GM18508 (cell line): Measurements from ENCODE around the gene GAS2L3.
"Not testable (repeated sequence)": the region's sequence is repeated elsewhere in the genome, so short reads cannot be mapped to it uniquely, and the experiment has no call there.

ENCODE experiments used
- ATAC-seq: cut with Tn5 transposase; IDR thresholded peaks from one replicate; pipeline ENCODE4 v1.9.1; 2021; ENCODE audit warnings: moderate number of reproducible peaks; ENCODE audit not compliant: insufficient read depth, unreplicated experiment

The GAS2L3 gene

GRCh38 chr12:100573292-100574186 is at the start of gene GAS2L3:
Gene GAS2L3, plus strand, starts transcription at chr12:100573684. Its CDS starts 21,221 bp downstream, at chr12:100594905.
- peak; percentile 58 for ATAC-seq

DNA sequence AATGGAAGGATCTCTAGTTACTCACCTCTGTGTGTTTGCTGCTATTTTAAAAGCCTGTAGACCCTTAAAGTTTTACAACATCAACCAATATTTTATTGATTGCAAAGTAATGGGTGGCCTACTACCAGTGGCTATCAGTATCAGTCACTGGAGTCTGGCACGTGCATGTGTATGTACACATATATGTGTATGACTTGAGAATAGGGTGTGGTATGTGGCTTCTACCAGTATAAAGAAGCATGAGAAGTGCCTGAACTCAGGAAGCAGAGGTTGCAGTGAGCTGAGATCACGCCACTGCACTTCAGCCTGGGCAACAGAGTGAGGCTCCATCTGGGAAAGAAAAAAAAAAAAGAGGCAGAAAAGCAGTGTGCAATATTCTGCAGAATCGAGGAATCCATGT is 45.5 kb upstream of the GAS2L3 start:
- ATAC-seq, result no peak

DNA sequence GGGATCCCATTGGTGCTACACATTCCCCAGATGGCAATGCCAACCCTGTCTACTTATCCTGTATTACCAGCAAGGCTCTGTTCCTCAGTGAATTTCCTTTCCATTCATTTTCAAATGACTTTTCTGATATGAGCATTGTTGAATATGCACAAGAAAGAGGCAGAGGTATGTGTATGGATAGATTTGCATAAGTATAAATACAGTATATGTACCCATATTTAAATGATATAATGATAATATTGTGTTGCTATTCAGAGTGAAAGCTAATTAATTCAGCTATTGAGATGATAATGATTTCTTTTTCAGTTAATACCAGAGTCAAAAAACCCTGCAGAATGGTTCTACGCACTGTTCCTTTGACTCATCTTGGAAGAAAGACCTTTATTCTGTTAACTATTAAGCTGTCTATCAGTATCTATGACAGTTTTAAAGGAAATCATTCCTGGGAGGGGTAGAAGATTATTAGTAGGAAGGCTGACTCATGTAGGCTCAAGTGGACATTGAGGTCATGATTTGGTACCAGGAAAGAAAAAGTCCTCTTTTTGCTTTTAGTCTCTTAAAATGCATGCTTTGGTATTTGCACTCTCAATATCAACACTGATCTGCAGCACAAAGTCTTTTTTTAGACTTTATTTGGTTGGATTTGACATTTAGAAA is 44.9 kb upstream of the GAS2L3 start:
- ATAC-seq, result no peak

- ATAC-seq, result no peak
Measured at GRCh38 chr12:100529756-100530350, 43.6 kb upstream of the GAS2L3 start.

GRCh38 chr12:100533376-100533775 is 40.1 kb upstream of the GAS2L3 start:
- no peak for ATAC-seq

GRCh38 chr12:100534625-100535227 is 38.8 kb upstream of the GAS2L3 start:
- no peak for ATAC-seq

GRCh38 chr12:100539202-100539601 is 34.3 kb upstream of the GAS2L3 start:
- no peak for ATAC-seq

DNA sequence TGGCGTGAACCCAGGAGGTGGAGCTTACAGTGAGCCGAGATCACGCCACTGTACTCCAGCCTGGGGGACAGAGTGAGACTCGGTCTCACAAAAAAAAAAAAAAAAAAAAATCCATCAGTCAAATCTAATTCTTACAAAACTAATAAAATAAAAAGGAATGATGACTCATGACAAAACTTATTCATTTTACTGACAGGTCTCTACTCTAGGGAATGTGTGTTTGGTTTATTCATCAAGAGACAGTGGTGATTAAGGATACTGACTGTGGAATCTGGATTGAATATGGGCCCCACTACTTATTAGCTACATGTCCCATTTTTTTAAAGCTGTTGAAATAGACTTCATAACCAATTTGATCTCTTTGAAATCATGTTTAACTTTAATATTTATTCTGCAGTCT is 29.3 kb upstream of the GAS2L3 start:
- ATAC-seq, result no peak

- ATAC-seq, result no peak
Measured at GRCh38 chr12:100545092-100545491, 28.4 kb upstream of the GAS2L3 start.

DNA sequence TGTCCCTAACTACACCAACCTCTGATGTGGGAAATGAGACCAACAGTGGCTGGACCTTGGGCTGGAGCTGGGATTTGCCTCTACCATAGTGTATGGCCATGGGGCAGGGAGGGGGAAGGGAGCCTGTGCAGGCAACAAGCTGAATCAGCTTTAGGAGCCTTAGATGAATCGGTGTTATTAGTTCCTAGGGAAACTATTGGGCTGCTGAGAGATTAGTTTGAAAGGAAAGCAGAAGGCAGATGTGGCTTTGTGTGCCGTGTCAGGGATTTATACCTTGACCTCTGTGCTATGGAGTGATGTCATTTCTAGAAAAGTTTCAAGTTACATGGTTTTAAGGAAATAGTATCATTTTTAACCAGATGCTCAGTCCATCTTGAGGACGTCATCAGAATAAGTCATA is 19.5 kb upstream of the GAS2L3 start:
- ATAC-seq, result no peak

DNA sequence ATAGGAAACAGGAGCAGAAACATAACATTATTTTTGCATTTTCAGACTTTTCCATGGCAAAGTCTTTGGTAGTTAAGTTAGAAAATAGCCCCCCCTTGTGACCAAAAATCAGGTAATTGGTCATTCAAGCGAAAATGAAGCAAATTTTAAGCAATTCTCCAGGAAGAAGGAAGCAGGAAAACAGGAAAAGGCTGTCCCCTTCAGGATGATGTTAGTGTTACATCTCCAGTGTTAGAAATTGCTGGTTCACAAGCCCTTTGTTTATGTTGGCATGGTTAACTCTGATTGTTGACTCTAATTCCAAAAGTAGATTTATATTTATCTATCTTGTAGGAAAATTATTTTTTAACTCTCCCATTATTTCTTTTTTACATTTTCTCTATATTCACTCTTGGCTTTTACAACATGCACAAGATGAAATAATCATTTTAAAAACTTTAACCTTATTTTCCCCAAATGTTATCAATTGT is 18.8 kb upstream of the GAS2L3 start:
- ATAC-seq, result no peak

DNA sequence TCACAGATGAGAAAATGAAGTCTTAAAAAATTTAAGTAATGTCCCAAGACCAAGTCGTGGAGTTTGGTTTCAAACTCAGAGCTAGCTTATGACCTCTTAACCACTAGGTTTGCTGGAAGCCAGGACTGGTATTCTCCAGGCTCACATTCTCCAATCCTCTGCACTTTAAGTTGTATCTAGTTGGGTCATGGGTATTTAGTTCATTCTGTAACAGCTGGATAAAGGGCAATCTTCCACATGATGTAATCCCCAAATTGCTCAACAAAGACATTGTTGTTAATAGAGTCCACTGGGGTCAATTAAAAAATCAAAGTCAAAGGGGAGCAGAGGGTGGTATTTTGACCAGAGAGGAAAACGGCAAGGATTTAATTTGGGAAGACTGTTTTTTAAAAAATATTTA is 17.8 kb upstream of the GAS2L3 start:
- no peak for ATAC-seq

- ATAC-seq, result no peak
Measured at GRCh38 chr12:100557357-100557756, 16.1 kb upstream of the GAS2L3 start.

- not testable (repeated sequence) for ATAC-seq
Measured at GRCh38 chr12:100559261-100559660, 14.2 kb upstream of the GAS2L3 start.

DNA sequence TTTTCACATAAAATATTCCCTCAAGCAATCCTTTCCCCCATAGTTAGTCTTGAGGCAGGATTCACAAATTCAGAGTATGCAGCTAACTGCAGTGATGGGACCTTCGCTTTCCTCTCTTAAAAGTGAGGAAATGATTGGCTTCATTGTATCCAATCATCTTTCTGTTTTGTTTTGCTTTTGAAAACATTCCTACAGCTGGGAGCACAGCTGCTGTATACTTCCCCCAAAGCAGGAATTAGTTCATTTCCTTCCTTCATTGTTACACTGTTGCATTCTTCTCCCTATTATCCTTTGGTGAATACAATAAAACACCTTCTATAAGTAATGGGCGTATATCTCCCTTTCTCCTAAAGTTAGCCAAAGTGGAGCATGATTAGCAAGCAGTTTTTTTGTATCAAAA is 9.4 kb upstream of the GAS2L3 start:
- no peak for ATAC-seq

- no peak for ATAC-seq
Measured at GRCh38 chr12:100564905-100565467, 8.5 kb upstream of the GAS2L3 start.

GRCh38 chr12:100565987-100566545 is 7.4 kb upstream of the GAS2L3 start:
- ATAC-seq, result no peak

DNA sequence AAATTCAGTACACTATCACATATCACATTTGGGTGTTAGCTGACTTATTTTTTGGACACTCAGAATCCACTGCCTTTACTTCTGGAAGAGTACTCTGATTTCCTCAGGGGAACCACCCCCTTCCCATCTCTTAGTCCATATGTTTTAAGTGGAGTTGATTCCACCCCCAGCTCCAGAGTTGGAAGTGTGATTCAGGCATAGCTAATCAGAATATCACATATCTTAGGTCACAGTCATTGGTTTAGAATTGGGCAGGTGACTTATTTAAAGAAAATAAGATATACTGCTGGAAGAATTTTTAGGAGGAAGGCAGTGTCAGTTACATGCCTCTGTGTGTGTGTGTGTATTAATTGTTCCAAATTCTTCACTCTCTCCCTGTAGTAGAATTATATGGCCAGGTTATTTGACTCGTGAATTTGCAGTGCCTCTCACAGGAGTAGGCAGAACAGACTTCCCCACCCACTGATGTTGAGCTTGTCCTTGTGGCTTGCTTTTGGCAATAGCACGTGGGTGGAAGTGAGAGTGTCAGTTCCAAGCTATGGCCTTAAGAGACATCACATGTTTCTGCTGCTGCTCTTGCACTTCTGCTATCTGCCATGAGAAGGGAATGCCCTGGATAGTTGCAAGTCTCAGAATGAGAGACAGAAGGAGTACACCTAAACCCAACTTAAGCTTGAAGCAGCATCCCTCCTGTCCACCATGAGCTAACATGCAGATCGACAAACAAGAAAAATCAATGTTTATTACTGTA is 6.4 kb upstream of the GAS2L3 start:
- peak; percentile 95 for ATAC-seq

- no peak for ATAC-seq
Measured at GRCh38 chr12:100567945-100568344, 5.5 kb upstream of the GAS2L3 start.
